HCT116 (cell line): ENCODE results near the gene ASAP2. TPM values are rescaled to one million over a fixed set of nuclear protein-coding genes. Genes with fewer than 3 reads are reported as not detected.

Experiments used
- ATAC-seq: fragments of 200-7000 bp; cut with Tn5 transposase; 2 replicates; pipeline ENCODE4 v1.9.1; 2020; ENCODE audit warnings: mild to moderate bottlenecking, moderate library complexity
- BruUV-seq: library from RNA; stranded (reverse); fragments of 400-500 nt; replicated peaks from 2 replicates; lab custom pipeline; 2021; lab: Mats Ljungman, UMichigan
- CTCF ChIA-PET: fragments of 300-600 bp; sonication (Branson Sonifier 250); formaldehyde crosslinking; loops from one replicate; lab custom pipeline; 2021; ENCODE audit warnings: antibody characterized with exemption; lab: Charles Lee
- POLR2A ChIA-PET: fragments of 300-600, 350-600 bp; sonication (Branson Sonifier 250); formaldehyde crosslinking; loops from one replicate; lab custom pipeline; 2021; ENCODE audit warnings: antibody characterized with exemption; lab: Charles Lee
- RAD21 ChIA-PET, 2 experiments: fragments of 300-600 bp; sonication (Branson Sonifier 250); formaldehyde crosslinking; loops; one replicate each; lab custom pipeline; 2023; ENCODE audit warnings: low total read pairs in 2 of 2; ENCODE audit not compliant: uncharacterized antibody in 2 of 2, unreplicated experiment in 2 of 2, low non-redundant PET in 1 of 2; lab: Charles Lee
- DNase-seq: peaks from one replicate; pipeline ENCODE4 v3.0.0-alpha.2; 2010; ENCODE audit warnings: low read depth, low spot score
- H2AFZ ChIP-seq: fragments of 200-600 bp; shearing (Covaris generic), sonication (generic); 2 replicates; pipeline ENCODE4 v1.6.1; 2017; ENCODE audit warnings: low read depth, mixed run types, mixed read lengths, antibody characterized with exemption, low read length; ENCODE audit not compliant: poor library complexity, severe bottlenecking
- H3K27ac ChIP-seq: 2 replicates; pipeline ENCODE4 v1.5.1; 2012; ENCODE audit warnings: low read depth, low read length
- H3K27me3 ChIP-seq: fragments of 200-600 bp; sonication (generic); 2 replicates; pipeline ENCODE4 v1.6.1; 2016; ENCODE audit warnings: mixed run types, low read length, mixed read lengths; ENCODE audit not compliant: insufficient read depth
- H3K36me3 ChIP-seq, 2 experiments: fragments of 200-500 bp in 1 of 2; fragments of 200-600 bp in 1 of 2; sonication (Bioruptor generic) in 1 of 2; sonication (generic) in 1 of 2; 2 replicates each; pipeline versions ENCODE4 v1.5.1 to v1.6.1; 2014 to 2016; ENCODE audit warnings: low read length in 2 of 2, inconsistent platforms in 1 of 2, mixed read lengths in 1 of 2, mixed run types in 1 of 2; ENCODE audit not compliant: insufficient read depth in 2 of 2, control insufficient read depth in 1 of 2
- H3K4me1 ChIP-seq, 2 experiments: fragments of 200-600 bp in 1 of 2; sonication (generic) in 1 of 2; 2 replicates each; pipeline versions ENCODE4 v1.5.1 to v1.6.1; 2012 to 2017; ENCODE audit warnings: low read length in 2 of 2, inconsistent platforms in 1 of 2, mild to moderate bottlenecking in 1 of 2, mixed read lengths in 1 of 2, mixed run types in 1 of 2, moderate library complexity in 1 of 2; ENCODE audit not compliant: insufficient read depth in 2 of 2, control insufficient read depth in 1 of 2
- H3K4me2 ChIP-seq: fragments of 200-600 bp; sonication (generic); 2 replicates; pipeline ENCODE4 v1.6.1; 2017; ENCODE audit warnings: mixed run types, low read length, mixed read lengths
- H3K4me3 ChIP-seq, 2 experiments: fragments of 200-600 bp in 1 of 2; sonication (generic) in 1 of 2; replicated peaks in 1 of 2; 2 replicates each; pipeline ENCODE4 v1.5.1; 2011 to 2016; ENCODE audit warnings: low read length in 2 of 2, control low read depth in 1 of 2, low read depth in 1 of 2, mild to moderate bottlenecking in 1 of 2, mixed read lengths in 1 of 2, mixed run types in 1 of 2
- H3K79me2 ChIP-seq: fragments of 200-600 bp; sonication (generic); 2 replicates; pipeline ENCODE4 v1.6.1; 2017; ENCODE audit warnings: mild to moderate bottlenecking, mixed run types, low read length, moderate library complexity, mixed read lengths; ENCODE audit not compliant: insufficient read depth
- H3K9ac ChIP-seq: fragments of 200-600 bp; sonication (generic); 2 replicates; pipeline ENCODE4 v1.6.1; 2016; ENCODE audit warnings: low read length, mixed read lengths
- H3K9me2 ChIP-seq: fragments of 200-600 bp; sonication (generic), shearing (Covaris generic); 2 replicates; pipeline ENCODE4 v1.6.1; 2017; ENCODE audit warnings: mixed run types, mild to moderate bottlenecking, moderate library complexity; ENCODE audit not compliant: insufficient read depth
- H3K9me3 ChIP-seq, 2 experiments: fragments of 200-500 bp in 1 of 2; fragments of 200-600 bp in 1 of 2; sonication (Bioruptor generic) in 1 of 2; sonication (generic) in 1 of 2; 2 replicates each; pipeline ENCODE4 v1.6.1; 2014 to 2017; ENCODE audit warnings: low read length in 2 of 2, mixed read lengths in 2 of 2, inconsistent platforms in 1 of 2, low read depth in 1 of 2, mild to moderate bottlenecking in 1 of 2, mixed run types in 1 of 2, moderate library complexity in 1 of 2; ENCODE audit not compliant: control insufficient read depth in 1 of 2, insufficient read depth in 1 of 2
- H4K20me1 ChIP-seq: fragments of 200-600 bp; sonication (generic), shearing (Covaris generic); 2 replicates; pipeline ENCODE4 v1.6.1; 2017; ENCODE audit warnings: mixed run types, mild to moderate bottlenecking, moderate library complexity; ENCODE audit not compliant: insufficient read depth
- CEBPB ChIP-seq: IDR thresholded peaks from 2 replicates; pipeline ENCODE4 v1.6.1; 2012; ENCODE audit warnings: low read depth
- CTCF ChIP-seq, 3 experiments: fragments of 200-600 bp in 1 of 3; sonication (generic) in 1 of 3; IDR thresholded peaks in 2 of 3; conservative IDR thresholded peaks in 1 of 3; 2 replicates each; pipeline ENCODE4 v1.5.1; 2012 to 2017; ENCODE audit warnings: low read depth in 2 of 3, low read length in 2 of 3, antibody characterized with exemption in 1 of 3, borderline replicate concordance in 1 of 3, control low read depth in 1 of 3, mild to moderate bottlenecking in 1 of 3, mixed read lengths in 1 of 3, mixed run types in 1 of 3, moderate library complexity in 1 of 3; ENCODE audit not compliant: insufficient read depth in 1 of 3
- EGR1 ChIP-seq: IDR thresholded peaks from 2 replicates; pipeline ENCODE4 v1.6.1; 2012; ENCODE audit warnings: low read depth
- ELF1 ChIP-seq: IDR thresholded peaks from 2 replicates; pipeline ENCODE4 v1.6.1; 2012; ENCODE audit warnings: low read depth, borderline replicate concordance
- EZH2phosphoT487 ChIP-seq: fragments of 200-600 bp; IDR thresholded peaks from 2 replicates; pipeline ENCODE4 v1.6.1; 2018; ENCODE audit warnings: antibody characterized with exemption, borderline replicate concordance
- FOSL1 ChIP-seq: IDR thresholded peaks from 2 replicates; pipeline ENCODE4 v1.6.1; 2012; ENCODE audit warnings: low read depth
- JUND ChIP-seq: IDR thresholded peaks from 2 replicates; pipeline ENCODE4 v1.6.1; 2012
- MAX ChIP-seq: IDR thresholded peaks from 2 replicates; pipeline ENCODE4 v1.6.1; 2012
- RAD21 ChIP-seq: IDR thresholded peaks from 2 replicates; pipeline ENCODE4 v1.6.1; 2012; ENCODE audit warnings: low read depth, mild to moderate bottlenecking
- REST ChIP-seq: IDR thresholded peaks from 2 replicates; pipeline ENCODE4 v1.6.1; 2012; ENCODE audit warnings: low read depth
- SRF ChIP-seq: IDR thresholded peaks from 2 replicates; pipeline ENCODE4 v1.6.1; 2012; ENCODE audit warnings: low read depth
- YY1 ChIP-seq: IDR thresholded peaks from 2 replicates; pipeline ENCODE4 v1.6.1; 2011; ENCODE audit warnings: low read length, low read depth, moderate library complexity, mild to moderate bottlenecking; ENCODE audit not compliant: insufficient replicate concordance; ENCODE audit errors: extremely low read depth
- intact Hi-C: fragments of 100-400 bp; cut with micrococcal nuclease; formaldehyde crosslinking; loops from 2 replicates; pipeline ENCODE4 v1.10.0; 2022
- total RNA-seq: library from RNA; stranded (reverse); gene quantifications from one replicate; pipeline ENCODE4 v1.2.1, GENCODE V29; 2021; ENCODE audit not compliant: unreplicated experiment

ASAP2 gene
- total RNA-seq, 1 experiment from 2014 or later: 16.5 TPM

GRCh38 chr2:9262671-9263171 is 56.1 kb downstream of the ASAP2 start:
- ATAC-seq (no peak), DNase-seq (no peak)
- H3K4me2 ChIP-seq: no peak overlapping the region
- CTCF ChIA-PET: no interaction called here
- no peak overlapping the region for H3K4me3 ChIP-seq
- H3K27ac ChIP-seq: no peak overlapping the region
- H3K9me3 ChIP-seq: no peaks in the 10 kb centered on the region
- H3K4me1 ChIP-seq: 0 out of 4 replicates have a peak, but pooled peaks cover 0 to 4% of the 10 kb centered on the region in 2 experiments
- no peaks in the 10 kb centered on the region for H3K36me3 ChIP-seq
- POLR2A ChIA-PET: no interaction called here
- no peaks in the 10 kb centered on the region for H4K20me1 ChIP-seq
- no peaks in the 10 kb centered on the region for H3K27me3 ChIP-seq
- no peak overlapping the region for H3K9ac ChIP-seq
- RAD21 ChIA-PET: no interaction called here
- TF ChIP-seq FOSL1: no peak
- TF ChIP-seq EGR1: no peak
- TF ChIP-seq SRF: no peak
- TF ChIP-seq CTCF (IDR thresholded peaks at IDR 0.05 in 2 of 3, conservative IDR thresholded peaks at IDR 0.05 in 1 of 3; ENCODE audit: borderline replicate concordance in 1 of 3, insufficient read depth in 1 of 3, low read depth in 2 of 3, low read length in 2 of 3): no peak
- no peak for TF ChIP-seq EZH2phosphoT487
- TF ChIP-seq MAX: no peak
- no peak for TF ChIP-seq ELF1
- no peak for TF ChIP-seq YY1
- no peak for TF ChIP-seq REST
- no peak for TF ChIP-seq CEBPB
- TF ChIP-seq RAD21: no peak
- TF ChIP-seq JUND: no peak
- BruUV-seq: no TSS peak
- H2AFZ ChIP-seq: no peak overlapping the region
- intact Hi-C loops: no loop called here
- no peaks in the 10 kb centered on the region for H3K9me2 ChIP-seq
- peaks cover 5% of the 10 kb centered on the region; the same call in 1 of the 2 replicates for H3K79me2 ChIP-seq
